C4-2B (cell line): ENCODE measurements around the gene TUBA4A.

Experiments used
- H3K27ac ChIP-seq: fragments of 450-650 bp; 2 replicates; pipeline ENCODE4 v1.5.1; 2017
- ZFX ChIP-seq: fragments of 450-650 bp; IDR thresholded peaks from 2 replicates; pipeline ENCODE4 v1.6.1; 2017
- TF ChIP-seq, protein P1 (sequence below): fragments of 450-650 bp; conservative IDR thresholded peaks from 2 replicates; pipeline ENCODE4 v1.5.1; 2017; ENCODE audit warnings: mild to moderate bottlenecking

The TUBA4A gene

DNA sequence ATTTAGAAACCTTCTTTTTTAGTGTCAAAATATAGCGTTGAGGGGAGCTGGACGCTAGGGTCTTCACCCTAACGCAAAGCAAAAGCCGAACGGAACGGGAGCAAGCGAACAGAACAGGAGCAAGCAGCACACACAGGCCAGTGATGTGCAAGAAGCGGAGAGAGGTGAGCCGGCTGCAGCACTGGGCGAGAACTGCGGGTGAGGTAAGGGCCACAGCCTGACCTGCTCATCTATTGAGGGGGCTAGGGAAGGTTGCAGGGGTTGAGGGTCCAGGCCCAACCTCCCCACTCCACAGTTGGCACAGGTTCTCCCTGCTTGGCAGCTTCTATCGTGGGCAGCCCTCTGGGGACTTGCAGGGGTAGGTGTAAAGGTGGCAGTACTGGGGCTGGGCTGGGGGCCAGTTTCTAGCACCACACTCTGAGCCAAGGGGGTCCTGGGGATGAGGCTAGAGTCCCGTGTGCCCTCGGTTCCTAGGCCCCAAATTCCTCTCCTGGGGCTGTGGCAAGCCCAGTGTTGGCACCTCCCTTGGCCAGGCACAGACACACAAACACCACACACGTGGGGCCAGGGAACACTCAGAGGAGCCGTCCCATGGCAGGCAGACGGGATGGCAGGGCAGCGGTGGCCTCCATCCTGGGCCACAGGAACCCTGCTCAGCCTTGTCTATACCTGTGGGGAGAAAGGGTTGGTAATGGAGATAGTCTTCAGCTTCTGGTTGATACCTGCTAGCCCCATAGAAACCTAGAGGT is 33.8 kb downstream of the TUBA4A start:
- TF ChIP-seq, protein P1, sequence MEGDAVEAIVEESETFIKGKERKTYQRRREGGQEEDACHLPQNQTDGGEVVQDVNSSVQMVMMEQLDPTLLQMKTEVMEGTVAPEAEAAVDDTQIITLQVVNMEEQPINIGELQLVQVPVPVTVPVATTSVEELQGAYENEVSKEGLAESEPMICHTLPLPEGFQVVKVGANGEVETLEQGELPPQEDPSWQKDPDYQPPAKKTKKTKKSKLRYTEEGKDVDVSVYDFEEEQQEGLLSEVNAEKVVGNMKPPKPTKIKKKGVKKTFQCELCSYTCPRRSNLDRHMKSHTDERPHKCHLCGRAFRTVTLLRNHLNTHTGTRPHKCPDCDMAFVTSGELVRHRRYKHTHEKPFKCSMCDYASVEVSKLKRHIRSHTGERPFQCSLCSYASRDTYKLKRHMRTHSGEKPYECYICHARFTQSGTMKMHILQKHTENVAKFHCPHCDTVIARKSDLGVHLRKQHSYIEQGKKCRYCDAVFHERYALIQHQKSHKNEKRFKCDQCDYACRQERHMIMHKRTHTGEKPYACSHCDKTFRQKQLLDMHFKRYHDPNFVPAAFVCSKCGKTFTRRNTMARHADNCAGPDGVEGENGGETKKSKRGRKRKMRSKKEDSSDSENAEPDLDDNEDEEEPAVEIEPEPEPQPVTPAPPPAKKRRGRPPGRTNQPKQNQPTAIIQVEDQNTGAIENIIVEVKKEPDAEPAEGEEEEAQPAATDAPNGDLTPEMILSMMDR = no peak
- no peak for TF ChIP-seq ZFX
- H3K27ac ChIP-seq = peak overlapping the region; percentile 94

DNA sequence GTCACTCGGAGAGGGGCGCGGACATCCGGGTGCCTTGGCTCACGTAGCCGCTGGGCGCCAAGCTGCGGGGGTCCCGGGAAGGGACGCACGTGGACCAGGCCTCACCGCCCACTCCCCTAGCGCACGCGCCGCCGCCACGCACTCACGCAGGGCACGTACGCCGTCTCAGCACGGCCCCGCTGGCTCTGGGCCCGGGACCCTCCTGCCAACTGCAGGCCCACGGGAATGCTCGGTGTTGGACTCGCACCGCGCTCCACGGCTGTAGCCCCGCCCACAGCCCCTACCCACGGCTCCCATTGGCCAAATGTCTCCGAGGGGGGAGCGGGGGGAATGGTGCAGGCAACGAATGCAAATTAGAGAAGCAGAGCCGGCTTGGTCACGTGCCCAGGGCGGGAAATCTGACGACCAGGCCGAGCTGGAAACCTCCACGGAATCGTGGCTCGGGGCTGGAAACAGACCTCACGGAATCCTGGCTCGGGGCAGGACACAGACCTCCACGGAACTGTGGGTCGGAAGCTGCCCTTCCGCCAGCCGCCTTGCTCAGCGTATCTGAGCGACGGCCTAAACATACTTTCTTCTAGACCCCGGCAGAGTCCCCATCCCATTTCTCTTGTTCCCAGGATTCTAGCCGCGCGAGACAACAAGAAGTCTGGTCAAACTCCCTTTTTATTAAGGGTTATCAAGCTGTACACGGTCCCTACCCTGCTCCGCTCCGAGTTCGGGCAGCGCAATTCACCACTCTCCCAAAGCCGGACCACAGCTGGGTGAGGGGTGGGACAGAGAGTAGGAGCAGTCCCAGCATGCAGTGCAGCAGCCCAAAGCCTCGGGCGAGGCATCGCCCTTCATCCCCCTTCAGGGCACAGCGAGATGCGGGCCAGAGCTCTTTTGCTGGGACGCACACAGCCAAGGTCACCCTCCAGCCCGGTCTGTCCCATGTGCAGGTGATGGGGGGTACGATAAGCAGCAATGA is 34.7 kb downstream of the TUBA4A start, which contains the start of gene ABCB6:
Gene ABCB6, minus strand, starts transcription at position 227 of the 970 bp plus-strand sequence. CDS start 285 bp downstream, outside the sequence.
- TF ChIP-seq, protein P1 = no peak
- peak; percentile 59; the same call in 1 of the 2 replicates for TF ChIP-seq ZFX
- peak within 1 kb of the TSS; percentile 94 for H3K27ac ChIP-seq

DNA sequence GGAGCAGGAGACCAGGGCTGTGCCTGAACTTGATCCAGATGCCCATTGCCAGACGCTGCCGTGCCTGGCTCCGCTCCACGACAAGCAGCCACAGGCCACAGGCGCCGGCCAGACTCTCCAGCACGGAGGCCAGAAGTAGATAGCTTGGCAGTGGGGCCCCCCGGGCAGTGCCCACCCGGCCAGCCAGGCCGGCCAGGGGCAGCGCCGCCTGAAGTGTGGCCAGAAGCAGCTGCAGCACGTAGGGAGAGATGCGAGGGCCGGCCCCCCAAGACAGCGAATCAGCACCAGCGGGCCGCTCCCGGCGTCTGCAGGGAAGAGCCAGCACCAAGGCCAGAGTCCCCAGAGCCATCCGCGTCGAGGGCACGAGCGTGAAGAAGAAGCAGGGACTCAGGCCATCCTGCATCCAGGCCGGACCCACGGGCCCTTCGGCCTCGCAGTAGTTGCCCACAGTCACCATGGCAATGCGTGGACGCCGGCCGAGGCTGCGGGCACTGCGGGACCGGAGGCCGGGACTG is 35.4 kb downstream of the TUBA4A start:
- peak; percentile 88; the same call in 1 of the 2 replicates for TF ChIP-seq ZFX
- TF ChIP-seq, protein P1 = no peak
- peak overlapping the region; percentile 94 for H3K27ac ChIP-seq

DNA sequence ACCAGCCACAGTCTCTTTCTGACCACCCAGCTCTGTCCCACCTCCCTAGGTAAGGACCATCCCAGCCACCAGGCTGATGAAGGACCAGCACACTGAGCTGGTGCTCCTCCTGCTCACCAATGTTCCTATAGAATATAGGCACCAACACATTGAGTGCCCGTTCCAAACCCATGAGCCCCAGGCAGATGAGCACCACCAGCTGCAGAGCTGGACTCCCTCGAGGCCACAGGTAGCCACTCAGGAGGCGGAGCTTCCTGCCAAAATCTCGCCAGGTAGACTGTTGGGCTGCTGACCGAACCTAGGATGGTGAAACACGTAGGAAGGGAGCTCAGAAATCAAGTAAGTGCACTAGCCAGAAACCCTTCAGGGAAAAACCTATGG is 37.2 kb downstream of the TUBA4A start:
- no peak for TF ChIP-seq ZFX
- H3K27ac ChIP-seq = peak overlapping the region; percentile 94

DNA sequence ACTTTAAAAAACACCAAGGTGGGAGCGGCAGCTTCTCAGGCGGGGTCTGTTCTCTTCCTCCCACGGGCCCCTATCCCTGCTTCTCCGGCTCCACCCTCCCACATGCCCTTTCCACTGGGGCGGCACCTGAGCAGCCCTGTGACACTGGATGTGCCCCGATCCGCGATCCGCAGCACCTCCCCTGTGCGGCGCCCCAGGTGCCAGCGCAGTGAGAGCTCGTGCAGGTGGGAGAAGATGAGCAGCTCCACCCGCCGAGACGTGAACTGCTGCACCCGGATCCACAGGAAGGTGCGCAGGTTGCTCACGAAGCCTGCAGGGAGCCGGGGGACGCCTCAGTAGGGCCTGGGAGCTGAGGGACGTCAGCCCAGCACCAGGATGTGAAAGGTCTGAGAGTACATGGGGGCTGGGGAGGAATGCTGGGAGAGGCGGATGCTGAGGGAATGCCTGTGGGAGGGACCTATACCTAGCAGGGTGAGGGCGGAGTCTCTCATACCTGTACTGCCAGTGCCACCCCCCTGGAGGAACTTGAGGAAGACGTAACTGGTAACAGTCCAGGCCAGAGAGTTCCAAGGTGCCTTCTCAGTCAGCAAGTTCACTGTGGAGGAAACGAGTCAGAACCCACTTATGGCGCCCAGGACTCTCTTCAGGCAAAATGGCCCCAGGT is 37.7 kb downstream of the TUBA4A start:
- H3K27ac ChIP-seq = peak overlapping the region; percentile 94
- no peak for TF ChIP-seq ZFX
- TF ChIP-seq, protein P1 = no peak

DNA sequence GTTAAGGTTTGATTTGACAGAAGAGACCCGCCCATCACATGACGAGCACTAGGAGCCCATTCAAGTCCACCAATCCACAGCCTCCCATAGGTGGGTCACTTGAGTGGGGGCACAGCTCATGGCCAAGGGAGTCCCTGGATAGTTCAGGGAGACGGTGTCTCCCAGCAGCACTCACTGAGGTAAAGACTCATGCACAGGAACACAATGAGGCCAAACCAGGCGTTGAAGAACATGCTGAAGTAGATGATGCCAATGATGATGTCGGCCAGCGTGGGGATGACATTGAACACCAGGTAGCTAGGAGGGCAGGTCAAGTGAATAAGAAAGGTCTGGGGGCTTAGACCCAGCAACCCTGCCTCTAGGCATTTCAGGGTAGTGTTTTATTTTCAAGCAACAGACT is 38.9 kb downstream of the TUBA4A start:
- TF ChIP-seq, protein P1 = no peak
- TF ChIP-seq ZFX = no peak
- no peak overlapping the region for H3K27ac ChIP-seq

DNA sequence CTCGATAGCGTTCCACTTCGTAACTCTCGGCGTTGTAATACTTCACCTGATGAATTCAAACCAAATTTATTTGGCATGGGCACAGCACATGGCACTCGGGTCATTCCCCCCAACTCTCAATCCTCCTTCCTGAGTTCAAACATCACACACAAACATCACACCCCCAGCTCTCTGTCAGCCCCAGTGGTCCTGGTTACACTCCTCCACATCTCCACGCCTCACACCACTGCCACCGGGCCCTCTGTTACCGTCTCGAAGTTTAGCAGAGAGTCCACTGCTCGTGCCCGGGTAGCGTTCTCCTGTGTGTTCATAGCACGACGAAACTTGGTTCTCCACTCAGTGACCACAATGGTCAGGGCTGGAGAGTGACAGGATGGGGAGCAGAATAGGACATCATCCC is 39.6 kb downstream of the TUBA4A start:
- TF ChIP-seq, protein P1 = no peak
- no peak for TF ChIP-seq ZFX
- no peak overlapping the region for H3K27ac ChIP-seq
